Stimulated activated CD8-positive, alpha-beta memory T cell treated with anti-CD3 and anti-CD28 coated beads, Interleukin-12 subunit alpha, Interleukin-12 subunit beta, amount 100 ng/mL, for 24 hours (primary cell): ENCODE results near the gene OST4.

Experiments
- DNase-seq: peaks from one replicate; pipeline ENCODE4 v3.0.0-alpha.2; 2020; ENCODE audit errors: extremely low read depth

Gene OST4

GRCh38 chr2:27025861-27026851 lies 45.3 kb downstream of the OST4 start:
- DNase-seq, result no peak

- no peak for DNase-seq
These were observed 46.1 kb downstream of the OST4 start for GRCh38 chr2:27025281-27025800.

GRCh38 chr2:27024812-27025211 lies 46.6 kb downstream of the OST4 start:
- DNase-seq, result no peak

- no peak for DNase-seq
These were observed 47.3 kb downstream of the OST4 start for GRCh38 chr2:27024188-27024587.

- no peak for DNase-seq
These were observed 47.7 kb downstream of the OST4 start for GRCh38 chr2:27023740-27024139.

- no peak for DNase-seq
These were observed 50.0 kb downstream of the OST4 start for GRCh38 chr2:27021253-27022049.
